Breast epithelium (tissue), 4 donors: ENCODE data around the gene KRT10. TPM values are rescaled to one million over a fixed set of nuclear protein-coding genes. Genes with fewer than 3 reads are reported as not detected.
"Not testable (repeated sequence)": the region's sequence is repeated elsewhere in the genome, so short reads cannot be mapped to it uniquely, and the experiment has no call there.

Source experiments
- DNase-seq, 2 donors: peaks; one replicate each; pipeline ENCODE4 v3.0.0-alpha.2; 2019; ENCODE audit warnings: low spot score in 2 of 2
- H3K27ac ChIP-seq, 2 donors: fragments of 200-600 bp; sonication (generic) in 1 of 2; one replicate each; pipeline ENCODE4 v1.5.1; 2016 to 2019; ENCODE audit warnings: mild to moderate bottlenecking in 1 of 2
- H3K27me3 ChIP-seq, 2 donors: fragments of 200-600 bp; sonication (generic) in 1 of 2; one replicate each; pipeline versions ENCODE4 v1.5.1 to v1.6.0; 2017 to 2019; ENCODE audit warnings: control low read depth in 1 of 2, mild to moderate bottlenecking in 1 of 2
- H3K36me3 ChIP-seq: fragments of 200-600 bp; one replicate; pipeline ENCODE4 v1.5.1; 2019
- H3K4me1 ChIP-seq, 2 donors: fragments of 200-600 bp; sonication (generic); one replicate each; pipeline ENCODE4 v1.5.1; 2016 to 2019; ENCODE audit warnings: control low read depth in 1 of 2
- H3K4me3 ChIP-seq, 3 donors: fragments of 200-600 bp; sonication (generic); 1 replicate in 2 of 3; 2 replicates in 1 of 3; pipeline ENCODE4 v1.5.1; 2016 to 2019; ENCODE audit warnings: mild to moderate bottlenecking in 3 of 3, moderate library complexity in 2 of 3
- H3K9me3 ChIP-seq, 2 donors: fragments of 200-600 bp; sonication (generic) in 1 of 2; one replicate each; pipeline ENCODE4 v1.5.1; 2016 to 2019; ENCODE audit warnings: control low read depth in 1 of 2
- CTCF ChIP-seq, 3 donors: fragments of 450-650 bp; IDR thresholded peaks; one replicate each; pipeline ENCODE4 v1.5.1; 2016 to 2017; ENCODE audit warnings: antibody characterized with exemption in 3 of 3, mild to moderate bottlenecking in 3 of 3, moderate library complexity in 3 of 3
- POLR2A ChIP-seq: fragments of 450-650 bp; IDR thresholded peaks from one replicate; pipeline ENCODE4 v1.6.1; 2016; ENCODE audit warnings: antibody characterized with exemption, mild to moderate bottlenecking, moderate library complexity
- POLR2AphosphoS5 ChIP-seq, 3 donors: sonication (generic); formaldehyde crosslinking; IDR thresholded peaks; one replicate each; pipeline ENCODE4 v1.6.1; 2017; ENCODE audit warnings: antibody characterized with exemption in 3 of 3
- intact Hi-C: fragments of 100-400 bp; cut with DNase I; formaldehyde crosslinking; loops from one replicate; pipeline ENCODE4 v1.15.1; 2023; ENCODE audit warnings: low total_unique reads
- total RNA-seq, 3 donors: library from RNA; depleted of rRNA; stranded (reverse); fragments of >200 nt; gene quantifications; one replicate each; pipeline ENCODE4 v1.1.0, GENCODE V29; 2016

KRT10 gene
- total RNA-seq, 3 donors from 2014 or later = 6.2 to 14.7 (median 7.6) TPM

- intact Hi-C loops = no loop called here
- H3K36me3 ChIP-seq = no peaks in the 10 kb centered on the region
- no peaks in the 10 kb centered on the region for H3K9me3 ChIP-seq
- TF ChIP-seq POLR2AphosphoS5 (IDR thresholded peaks at IDR 0.05) (no peak), POLR2A (no peak), CTCF (IDR thresholded peaks at IDR 0.05) (no peak)
- no peak overlapping the region for H3K27ac ChIP-seq
- H3K4me1 ChIP-seq = no peaks in the 10 kb centered on the region
- no peaks in the 10 kb centered on the region for H3K27me3 ChIP-seq
- no peak overlapping the region for H3K4me3 ChIP-seq
- no peak for DNase-seq
Measured at GRCh38 chr17:40862985-40863733, 40.7 kb upstream of the KRT10 start.

DNA sequence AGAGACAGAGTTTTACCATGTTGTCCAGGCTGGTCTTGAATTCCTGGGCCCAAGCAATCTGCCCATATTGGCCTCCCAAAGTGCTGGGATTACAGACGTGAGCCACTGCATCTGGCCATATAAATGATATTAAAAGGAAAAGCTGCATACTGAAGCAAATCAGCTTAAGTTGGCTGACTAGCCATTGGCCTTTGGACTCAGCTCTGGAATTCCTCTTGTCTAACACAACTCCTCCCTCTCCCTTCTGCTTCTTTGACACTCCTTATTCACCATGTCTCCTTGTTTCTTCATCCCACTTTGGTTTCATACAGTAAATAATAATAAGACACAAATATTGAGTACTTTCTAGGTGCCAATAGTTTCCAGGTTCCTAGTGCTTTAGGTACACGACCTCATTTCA is 37.1 kb upstream of the KRT10 start:
- DNase-seq = no peak
- Histone ChIP-seq H3K9me3 (no peaks in the 10 kb centered on the region), H3K27ac (no peak overlapping the region), H3K27me3 (no peaks in the 10 kb centered on the region), H3K36me3 (no peaks in the 10 kb centered on the region), H3K4me1 (no peaks in the 10 kb centered on the region), H3K4me3 (no peak overlapping the region)
- TF ChIP-seq POLR2AphosphoS5 (IDR thresholded peaks at IDR 0.05) (no peak), CTCF (IDR thresholded peaks at IDR 0.05) (no peak), POLR2A (no peak)
- intact Hi-C loops = no loop called here

- H3K27me3 ChIP-seq, H3K4me1 ChIP-seq, H3K9me3 ChIP-seq, H3K4me3 ChIP-seq, H3K36me3 ChIP-seq, DNase-seq, intact Hi-C loops: not testable (repeated sequence)
- peak overlapping the region in 1 of 2 donors; percentile 48 for H3K27ac ChIP-seq
Measured at GRCh38 chr17:40858667-40859066, 36.3 kb upstream of the KRT10 start.

DNA sequence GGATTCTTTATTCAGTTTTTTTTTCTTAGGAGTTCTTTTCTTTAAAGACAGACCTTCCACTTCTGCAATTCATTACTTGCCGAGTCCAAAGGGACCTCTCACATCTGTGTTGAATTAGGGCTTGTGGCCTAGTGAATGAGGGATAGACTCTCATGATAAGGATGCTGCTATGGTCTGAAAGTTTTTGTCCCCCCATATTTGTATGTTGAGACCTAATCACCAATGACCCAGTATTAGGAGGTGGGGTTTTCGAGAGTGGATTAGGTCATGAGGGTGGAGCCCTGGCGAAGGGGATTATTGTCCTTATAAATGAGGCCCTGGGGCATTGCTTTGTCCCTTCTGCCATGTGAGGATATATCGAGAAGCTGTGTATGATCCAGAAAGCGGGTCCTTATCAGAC is 35.1 kb upstream of the KRT10 start:
- TF ChIP-seq POLR2AphosphoS5 (IDR thresholded peaks at IDR 0.05) (no peak), POLR2A (no peak), CTCF (IDR thresholded peaks at IDR 0.05) (no peak)
- Histone ChIP-seq H3K27me3 (no peaks in the 10 kb centered on the region), H3K36me3 (no peaks in the 10 kb centered on the region), H3K9me3 (no peaks in the 10 kb centered on the region), H3K27ac (peak overlapping the region; percentile 48 to 59), H3K4me1 (no peaks in the 10 kb centered on the region), H3K4me3 (no peak overlapping the region)
- DNase-seq = no peak
- intact Hi-C loops = no loop called here

DNA sequence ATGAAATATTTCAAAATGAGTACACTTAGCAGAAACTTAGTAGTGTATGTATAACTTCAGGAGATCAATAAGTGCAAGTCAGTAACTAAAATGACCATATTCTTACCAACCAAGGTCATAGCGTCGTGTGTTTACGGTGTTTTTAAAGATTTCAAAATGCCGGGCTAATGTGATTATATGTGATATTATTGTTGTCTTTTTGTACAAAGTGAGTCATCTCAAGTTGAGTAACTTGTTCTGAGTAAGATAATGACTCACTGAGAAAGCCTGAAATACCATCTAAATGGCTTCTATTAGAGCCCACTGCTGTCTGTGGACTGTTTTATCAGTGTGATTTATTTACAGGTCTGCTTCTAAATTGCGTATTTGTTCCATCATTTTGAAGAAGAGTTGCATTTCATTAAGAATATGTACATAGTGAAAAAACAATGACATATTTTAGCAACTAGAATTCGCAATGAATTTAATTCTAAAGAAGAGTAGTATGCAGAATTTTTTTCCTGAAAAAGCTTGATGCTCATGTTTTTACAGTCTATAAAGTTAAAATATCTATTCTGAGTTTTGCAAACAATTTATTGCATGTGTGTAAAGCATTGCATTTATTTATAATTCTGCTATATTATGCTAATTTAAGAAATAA is 31.9 kb upstream of the KRT10 start:
- TF ChIP-seq CTCF (IDR thresholded peaks at IDR 0.05) (no peak), POLR2AphosphoS5 (IDR thresholded peaks at IDR 0.05) (no peak), POLR2A (no peak)
- H3K4me3 ChIP-seq = no peak overlapping the region
- intact Hi-C loops = no loop called here
- no peaks in the 10 kb centered on the region for H3K4me1 ChIP-seq
- no peaks in the 10 kb centered on the region for H3K27me3 ChIP-seq
- no peaks in the 10 kb centered on the region for H3K9me3 ChIP-seq
- DNase-seq = no peak
- H3K27ac ChIP-seq = peak overlapping the region in 1 of 2 donors; percentile 36
- H3K36me3 ChIP-seq = no peaks in the 10 kb centered on the region
